Osteoblast (primary cell): ENCODE data around the gene PAM. TPM values are rescaled to one million over a fixed set of nuclear protein-coding genes. Genes with fewer than 3 reads are reported as not detected.
"Not testable (repeated sequence)": the region's sequence is repeated elsewhere in the genome, so short reads cannot be mapped to it uniquely, and the experiment has no call there.

Experiments used
- DNase-seq: peaks from one replicate; pipeline ENCODE4 v3.0.0; 2011; ENCODE audit warnings: low spot score, mixed read lengths; ENCODE audit not compliant: insufficient read length; ENCODE audit errors: missing footprints
- H2AFZ ChIP-seq: 2 replicates; pipeline ENCODE4 v1.6.0; 2011; ENCODE audit warnings: mild to moderate bottlenecking, low read length
- H3K27ac ChIP-seq: 2 replicates; pipeline ENCODE4 v1.5.1; 2011; ENCODE audit warnings: mild to moderate bottlenecking, low read depth, low read length, moderate library complexity
- H3K27me3 ChIP-seq: 2 replicates; pipeline ENCODE4 v1.6.0; 2012; ENCODE audit warnings: mild to moderate bottlenecking, control low read depth, inconsistent platforms, low read length, moderate library complexity; ENCODE audit not compliant: insufficient read depth
- H3K36me3 ChIP-seq: 2 replicates; pipeline ENCODE4 v1.5.1; 2011; ENCODE audit warnings: mild to moderate bottlenecking, low read length, control low read depth, moderate library complexity; ENCODE audit not compliant: insufficient read depth
- H3K4me1 ChIP-seq: 2 replicates; pipeline ENCODE4 v1.5.1; 2011; ENCODE audit warnings: mild to moderate bottlenecking, low read length, control low read depth, moderate library complexity; ENCODE audit not compliant: insufficient read depth
- H3K4me2 ChIP-seq: 2 replicates; pipeline ENCODE4 v1.6.0; 2011; ENCODE audit warnings: mild to moderate bottlenecking, low read length; ENCODE audit not compliant: insufficient read depth
- H3K4me3 ChIP-seq: fragments of 200-600 bp; sonication (generic); 3 replicates; pipeline ENCODE4 v1.5.1; 2012; ENCODE audit warnings: mild to moderate bottlenecking, low read length, inconsistent platforms; ENCODE audit not compliant: insufficient read depth
- H3K79me2 ChIP-seq: 2 replicates; pipeline ENCODE4 v1.6.0; 2012; ENCODE audit warnings: mild to moderate bottlenecking, low read length, control low read depth, inconsistent platforms; ENCODE audit not compliant: insufficient read depth
- H3K9me3 ChIP-seq: 2 replicates; pipeline ENCODE4 v1.5.1; 2011; ENCODE audit warnings: low read depth, low read length, control low read depth
- H4K20me1 ChIP-seq: 2 replicates; pipeline ENCODE4 v1.6.0; 2012; ENCODE audit warnings: mild to moderate bottlenecking, low read length, control low read depth; ENCODE audit not compliant: insufficient read depth
- CTCF ChIP-seq: IDR thresholded peaks from 2 replicates; pipeline ENCODE4 v1.5.1; 2011; ENCODE audit warnings: mild to moderate bottlenecking, low read depth, low read length, moderate library complexity; ENCODE audit errors: extremely low read depth
- total RNA-seq: library from RNA; depleted of rRNA; stranded (reverse); fragments of >200 nt; gene quantifications from 2 replicates; pipeline ENCODE4 v1.2.3, GENCODE V29; 2012

Gene PAM
- total RNA-seq, 1 donor: 248 TPM

- Histone ChIP-seq H3K4me3 (no peak overlapping the region), H3K79me2 (no peaks in the 10 kb centered on the region), H3K4me1 (no peaks in the 10 kb centered on the region), H3K9me3 (no peaks in the 10 kb centered on the region), H3K27ac (no peak overlapping the region), H3K27me3 (no peaks in the 10 kb centered on the region), H2AFZ (no peak overlapping the region), H3K36me3 (no peaks in the 10 kb centered on the region), H4K20me1 (no peaks in the 10 kb centered on the region), H3K4me2 (no peak overlapping the region)
- DNase-seq: no peak
- no peak for TF ChIP-seq CTCF
Measured at GRCh38 chr5:102999191-102999590, 244.1 kb downstream of the PAM start.

GRCh38 chr5:102999621-103000020 lies 244.5 kb downstream of the PAM start:
- not testable (repeated sequence) for H4K20me1 ChIP-seq, H2AFZ ChIP-seq, H3K27me3 ChIP-seq, H3K9me3 ChIP-seq, H3K4me2 ChIP-seq, H3K4me1 ChIP-seq, DNase-seq, H3K79me2 ChIP-seq, H3K27ac ChIP-seq, H3K4me3 ChIP-seq, H3K36me3 ChIP-seq

GRCh38 chr5:103000089-103000488 lies 245.0 kb downstream of the PAM start:
- Histone ChIP-seq H3K4me3 (no peak overlapping the region), H4K20me1 (no peaks in the 10 kb centered on the region), H3K36me3 (no peaks in the 10 kb centered on the region), H3K4me2 (no peak overlapping the region), H2AFZ (no peak overlapping the region), H3K27me3 (no peaks in the 10 kb centered on the region), H3K9me3 (no peaks in the 10 kb centered on the region), H3K79me2 (no peaks in the 10 kb centered on the region), H3K27ac (no peak overlapping the region), H3K4me1 (no peaks in the 10 kb centered on the region)
- no peak for TF ChIP-seq CTCF
- no peak for DNase-seq

DNA sequence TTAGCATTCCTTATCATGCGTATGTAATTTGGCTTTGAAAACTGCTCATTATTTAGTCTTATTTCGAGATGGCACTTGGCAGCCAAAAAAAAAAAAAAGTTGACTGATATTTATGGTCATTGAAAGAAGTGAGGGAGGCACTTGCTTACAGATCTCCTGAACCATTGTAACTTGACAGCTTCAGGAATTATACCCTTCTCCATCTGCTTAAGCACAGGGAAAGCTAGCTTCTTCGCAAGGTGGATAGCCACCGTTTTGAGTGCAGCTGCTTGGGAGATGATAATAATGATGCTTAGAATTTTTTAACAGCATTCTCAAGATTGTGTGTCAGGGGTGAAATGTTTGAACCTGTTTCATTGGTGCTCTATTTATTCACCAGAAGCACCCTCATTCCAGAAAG lies 248.8 kb downstream of the PAM start:
- no peak for DNase-seq
- Histone ChIP-seq H2AFZ (no peak overlapping the region), H4K20me1 (no peaks in the 10 kb centered on the region), H3K4me2 (no peak overlapping the region), H3K4me3 (no peak overlapping the region), H3K36me3 (no peaks in the 10 kb centered on the region), H3K79me2 (no peaks in the 10 kb centered on the region), H3K27ac (no peak overlapping the region), H3K9me3 (no peaks in the 10 kb centered on the region), H3K27me3 (no peaks in the 10 kb centered on the region), H3K4me1 (no peaks in the 10 kb centered on the region)
- TF ChIP-seq CTCF: no peak

DNA sequence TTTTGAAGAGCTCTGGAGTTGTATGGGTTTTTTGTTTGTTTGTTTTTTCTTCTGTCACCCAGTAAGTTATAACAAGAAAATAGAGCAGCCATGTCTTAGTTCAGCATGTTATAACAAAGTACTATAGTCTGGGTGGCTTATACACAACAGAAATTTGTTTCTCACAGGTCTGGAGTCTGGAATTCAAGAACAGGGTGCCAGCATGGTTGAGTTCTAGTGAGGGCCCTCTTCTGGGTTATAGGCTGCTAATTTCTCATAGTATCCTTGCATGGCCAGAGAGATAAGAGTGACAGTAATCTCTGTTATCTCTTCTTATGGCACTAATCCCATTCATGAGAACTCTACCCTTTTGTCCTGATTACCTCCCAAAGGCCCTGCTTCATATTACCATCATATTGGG lies 250.2 kb downstream of the PAM start:
- no peak for DNase-seq
- H3K27ac ChIP-seq: no peak overlapping the region
- H3K4me2 ChIP-seq: no peak overlapping the region
- H2AFZ ChIP-seq: no peak overlapping the region
- H3K27me3 ChIP-seq: no peaks in the 10 kb centered on the region
- no peaks in the 10 kb centered on the region for H4K20me1 ChIP-seq
- H3K9me3 ChIP-seq: no peaks in the 10 kb centered on the region
- H3K36me3 ChIP-seq: no peaks in the 10 kb centered on the region
- TF ChIP-seq CTCF: no peak
- H3K79me2 ChIP-seq: no peaks in the 10 kb centered on the region
- H3K4me1 ChIP-seq: no peaks in the 10 kb centered on the region
- H3K4me3 ChIP-seq: no peak overlapping the region
